Endometrial microvascular endothelial cells (primary cell): ENCODE measurements around the gene PDK3. TPM values are rescaled to one million over a fixed set of nuclear protein-coding genes. Genes with fewer than 3 reads are reported as not detected.

ENCODE experiments used
- in situ Hi-C: cut with HindIII; loops from 2 replicates; pipeline ENCODE4 v1.10.0; 2017; ENCODE audit warnings: low sequenced_read_pairs, low pct_unique_long_range_greater_than_20kb; ENCODE audit errors: inconsistent ontology term
- total RNA-seq: library from RNA; depleted of rRNA; stranded (reverse); fragments of >200 nt; gene quantifications from one replicate; pipeline ENCODE4 v1.2.3, GENCODE V29; 2015; ENCODE audit errors: inconsistent ontology term

Gene PDK3
- total RNA-seq, 1 donor from 2014 or later: 8.8 TPM

- in situ Hi-C loops: no loop called here
These were observed 61.5 kb downstream of the PDK3 start for GRCh38 chrX:24526616-24527015.

- in situ Hi-C loops: no loop called here
These were observed 63.5 kb downstream of the PDK3 start for GRCh38 chrX:24528605-24529004.

- in situ Hi-C loops: no loop called here
These were observed 71.5 kb downstream of the PDK3 start for GRCh38 chrX:24536551-24536950.

- in situ Hi-C loops: no loop called here
These were observed 77.7 kb downstream of the PDK3 start for GRCh38 chrX:24542756-24543155.

GRCh38 chrX:24547961-24548360 lies 82.9 kb downstream of the PDK3 start:
- in situ Hi-C loops: no loop called here

GRCh38 chrX:24550166-24550565 lies 85.1 kb downstream of the PDK3 start:
- in situ Hi-C loops: no loop called here

- in situ Hi-C loops: no loop called here
These were observed 87.9 kb downstream of the PDK3 start for GRCh38 chrX:24553011-24553410.

- in situ Hi-C loops: no loop called here
These were observed 96.0 kb downstream of the PDK3 start for GRCh38 chrX:24561121-24561520.

GRCh38 chrX:24563291-24564010 lies 98.4 kb downstream of the PDK3 start:
- in situ Hi-C loops: no loop called here

- in situ Hi-C loops: no loop called here
These were observed 101.2 kb downstream of the PDK3 start for GRCh38 chrX:24566240-24566639.

GRCh38 chrX:24567169-24567568 lies 102.1 kb downstream of the PDK3 start:
- in situ Hi-C loops: no loop called here

GRCh38 chrX:24574743-24575142 lies 109.7 kb downstream of the PDK3 start:
- in situ Hi-C loops: no loop called here

GRCh38 chrX:24575496-24575895 lies 110.4 kb downstream of the PDK3 start:
- in situ Hi-C loops: no loop called here

GRCh38 chrX:24577091-24577490 lies 112.0 kb downstream of the PDK3 start:
- in situ Hi-C loops: no loop called here

Other genes starting within 250 kb of the PDK3 start
- gene SUPT20HL2, start 151.2 kb upstream of the PDK3 start, total RNA-seq: not detected
- not detected for gene SUPT20HL1, start 104.6 kb upstream of the PDK3 start, total RNA-seq
- gene PCYT1B, start 182.1 kb downstream of the PDK3 start, total RNA-seq: not detected
- gene POLA1, start 228.6 kb downstream of the PDK3 start, total RNA-seq: 12.4 TPM